Esophagus (tissue), 2 donors: ENCODE results near the gene PLA2G2A. TPM values are rescaled to one million over a fixed set of nuclear protein-coding genes. Genes with fewer than 3 reads are reported as not detected.
"Not testable (repeated sequence)": the region's sequence is repeated elsewhere in the genome, so short reads cannot be mapped to it uniquely, and the experiment has no call there.

Experiments used
- H3K27ac ChIP-seq, 2 donors: one replicate each; pipeline ENCODE4 v1.5.1; 2013; ENCODE audit warnings: low read depth in 2 of 2, mild to moderate bottlenecking in 2 of 2, inconsistent platforms in 1 of 2, low read length in 1 of 2, moderate library complexity in 1 of 2
- H3K27me3 ChIP-seq, 2 donors: one replicate each; pipeline ENCODE4 v1.6.1; 2013; ENCODE audit warnings: low read length in 2 of 2, control low read depth in 1 of 2, mild to moderate bottlenecking in 1 of 2; ENCODE audit not compliant: insufficient read depth in 2 of 2, control insufficient read depth in 1 of 2
- H3K36me3 ChIP-seq, 2 donors: one replicate each; pipeline ENCODE4 v1.6.1; 2013; ENCODE audit warnings: low read length in 1 of 2; ENCODE audit not compliant: control insufficient read depth in 2 of 2, insufficient read depth in 2 of 2
- H3K4me1 ChIP-seq, 2 donors: one replicate each; pipeline ENCODE4 v1.6.1; 2013; ENCODE audit warnings: low read length in 1 of 2; ENCODE audit not compliant: control insufficient read depth in 2 of 2, insufficient read depth in 2 of 2
- H3K4me3 ChIP-seq, 2 donors: one replicate each; pipeline ENCODE4 v1.5.1; 2013; ENCODE audit warnings: low read length in 2 of 2, mild to moderate bottlenecking in 2 of 2, low read depth in 1 of 2, moderate library complexity in 1 of 2
- H3K9me3 ChIP-seq, 2 donors: one replicate each; pipeline ENCODE4 v1.6.1; 2013; ENCODE audit warnings: mild to moderate bottlenecking in 2 of 2, low read depth in 1 of 2, low read length in 1 of 2, moderate library complexity in 1 of 2; ENCODE audit not compliant: control insufficient read depth in 2 of 2, insufficient read depth in 1 of 2
- WGBS, 2 donors: extraction: QIAGEN DNeasy Blood & Tissue Kit; methylation state at CpG; one replicate each; pipeline ENCODE4 v1.1.7; 2013; 5-methylcytosine and 5-hydroxymethylcytosine counted together
- polyA plus RNA-seq, 2 donors: library from polyadenylated mRNA; stranded (reverse); fragments of 200-250 nt; gene quantifications; one replicate each; pipeline ENCODE4 v1.2.3, GENCODE V29; 2013
- donor health status: healthy with polysubstance abuse.
- donor health status: Bipolar disorder and iron deficiency.

The PLA2G2A gene
- polyA plus RNA-seq, 2 donors, result 15.7 to 81.7 TPM

DNA sequence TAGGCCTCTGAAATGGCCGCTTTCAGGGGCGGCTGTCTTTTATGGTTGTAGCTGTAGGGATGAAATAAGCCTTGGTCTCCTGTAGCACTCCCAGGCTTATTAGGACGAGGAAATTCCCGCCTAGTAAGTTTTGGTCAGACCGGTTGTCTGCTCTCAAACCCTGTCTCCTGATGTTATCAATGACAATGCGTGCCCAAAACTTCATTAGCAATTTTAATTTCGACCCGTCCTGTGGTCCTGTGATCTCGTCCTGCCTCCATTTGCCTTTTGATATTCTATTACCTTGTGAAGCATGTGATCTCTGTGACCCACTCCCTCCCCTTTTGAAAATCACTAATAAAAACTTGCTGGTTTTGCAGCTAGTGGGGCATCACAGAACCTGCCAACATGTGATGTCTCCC lies 10.8 kb upstream of the PLA2G2A start:
- not testable (repeated sequence) for H3K27me3 ChIP-seq, H3K9me3 ChIP-seq, H3K4me1 ChIP-seq, H3K36me3 ChIP-seq, H3K27ac ChIP-seq, H3K4me3 ChIP-seq
- 49 to 55% methylated on average over 9 of the region's 9 CpGs for WGBS, 2 donors

DNA sequence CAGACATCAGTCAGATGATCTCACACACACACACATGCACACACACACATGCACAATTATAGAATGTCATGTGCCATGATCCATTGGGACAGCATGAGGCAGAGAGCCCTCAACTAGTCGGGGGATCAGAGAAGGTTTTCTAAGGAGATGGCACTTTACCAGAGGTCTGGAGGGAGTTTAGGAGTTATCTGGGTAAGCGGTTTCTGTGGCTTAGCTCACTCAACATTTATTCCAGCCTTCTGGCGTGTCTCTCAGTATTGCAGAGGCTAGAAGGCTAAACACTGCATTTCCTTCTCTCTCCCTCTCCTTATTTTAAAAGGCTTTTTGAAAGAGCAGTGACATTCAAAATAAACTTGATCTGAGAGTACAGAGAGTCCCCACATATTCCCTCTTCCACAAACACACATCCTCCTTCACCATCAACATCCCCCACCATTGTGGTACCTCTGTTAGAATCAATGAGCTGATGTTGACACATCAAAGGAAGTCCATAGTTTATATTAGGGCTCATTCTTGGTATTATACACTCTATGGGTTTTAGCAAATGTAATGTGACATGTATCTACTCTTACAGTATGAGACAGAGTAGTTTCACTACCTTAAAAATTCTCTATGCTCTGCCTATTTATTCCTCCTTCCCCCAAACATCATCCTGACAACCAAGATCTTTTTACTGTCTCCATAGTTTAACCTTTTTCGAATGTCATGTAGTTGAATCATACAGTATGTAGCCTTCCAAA lies 9.0 kb upstream of the PLA2G2A start:
- Histone ChIP-seq H3K4me3 (no peak overlapping the region), H3K4me1 (no peaks in the 10 kb centered on the region), H3K27ac (no peak overlapping the region), H3K9me3 (peaks cover 0 to 2% of the 10 kb centered on the region in 2 donors), H3K27me3 (no peaks in the 10 kb centered on the region), H3K36me3 (no peaks in the 10 kb centered on the region)
- WGBS, 2 donors, result 71 to 72% methylated on average over 4 of the region's 4 CpGs

GRCh38 chr1:19987719-19988118 lies 8.3 kb upstream of the PLA2G2A start:
- Histone ChIP-seq H3K9me3 (peaks cover 0 to 2% of the 10 kb centered on the region in 2 donors), H3K36me3 (no peaks in the 10 kb centered on the region), H3K27ac (no peak overlapping the region), H3K4me3 (no peak overlapping the region), H3K27me3 (no peaks in the 10 kb centered on the region), H3K4me1 (no peaks in the 10 kb centered on the region)
- 69 to 71% methylated on average over 2 of the region's 2 CpGs for WGBS, 2 donors

DNA sequence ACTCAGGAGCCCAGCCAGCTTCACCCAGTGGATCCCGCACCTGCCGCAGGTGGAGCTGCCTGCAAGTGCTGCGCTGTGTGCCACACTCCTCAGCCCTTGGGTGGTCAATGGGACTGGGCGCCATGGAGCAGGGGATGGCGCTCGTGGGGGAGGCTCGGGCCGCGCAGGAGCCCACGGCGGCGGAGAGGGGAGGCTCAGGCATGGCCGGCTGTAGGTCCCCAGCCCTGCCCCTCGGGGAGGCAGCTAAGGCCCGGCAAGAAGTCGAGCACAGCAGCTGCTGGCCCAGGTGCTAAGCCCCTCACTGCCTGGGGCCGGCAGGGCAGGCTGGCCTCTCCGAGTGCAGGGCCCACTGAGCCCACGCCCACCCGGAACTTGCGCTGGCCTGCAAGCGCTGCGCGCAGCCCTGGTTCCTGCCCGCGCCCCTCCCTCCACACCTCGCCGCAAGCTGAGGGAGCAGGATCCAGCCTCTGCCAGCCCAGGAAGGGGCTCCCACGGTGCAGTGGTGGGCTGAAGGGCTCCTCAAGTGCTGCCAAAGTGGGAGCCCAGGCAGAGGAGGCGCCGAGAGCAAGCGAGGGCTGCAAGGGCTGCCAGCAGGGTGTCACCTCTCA lies 5.1 kb upstream of the PLA2G2A start:
- not testable (repeated sequence) for H3K27me3 ChIP-seq, H3K4me3 ChIP-seq, H3K36me3 ChIP-seq, H3K4me1 ChIP-seq, H3K27ac ChIP-seq, H3K9me3 ChIP-seq
- WGBS, 2 donors, result 93 to 94% methylated on average over 32 of the region's 32 CpGs

DNA sequence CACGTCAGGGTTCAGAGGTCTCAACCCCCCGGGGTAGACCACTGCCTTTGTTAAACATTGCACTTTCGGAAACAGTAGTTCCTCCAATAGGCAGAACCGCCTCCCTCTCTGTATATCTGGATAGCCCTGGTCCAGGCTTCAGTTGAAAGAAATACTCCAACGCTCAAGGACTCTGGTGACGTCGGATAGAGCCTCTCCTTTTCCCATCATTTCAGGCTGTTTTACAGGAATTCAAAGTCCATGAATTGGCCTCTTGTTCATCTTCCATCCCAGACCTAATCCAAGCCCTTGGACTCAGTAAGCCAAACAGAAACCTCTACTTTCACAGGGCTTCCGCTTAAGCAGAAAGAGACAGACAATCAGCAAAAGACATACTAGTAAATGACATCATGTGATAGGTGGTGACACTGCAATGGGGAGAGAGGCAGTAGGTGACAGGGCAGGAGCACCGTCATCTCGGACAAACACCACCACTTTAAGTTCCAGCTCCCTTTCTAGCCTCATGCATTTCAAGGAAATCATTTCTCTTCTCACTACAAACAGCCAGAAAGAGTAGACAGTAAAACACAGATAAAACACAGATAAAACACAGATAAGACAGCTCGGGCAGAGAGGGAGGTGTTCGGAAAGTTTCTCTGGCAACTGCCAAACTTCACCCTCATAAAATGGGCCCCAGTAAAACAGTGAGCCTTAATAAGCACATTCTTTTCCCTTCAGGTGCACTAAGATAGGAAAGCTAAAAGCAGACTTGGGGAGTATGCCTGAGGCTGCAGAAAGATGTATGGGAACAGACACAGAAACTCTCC lies 2.3 kb upstream of the PLA2G2A start:
- 57 to 63% methylated on average over 12 of the region's 12 CpGs for WGBS, 2 donors
- Histone ChIP-seq H3K4me1 (no peaks in the 10 kb centered on the region), H3K36me3 (no peaks in the 10 kb centered on the region), H3K27me3 (no peaks in the 10 kb centered on the region), H3K27ac (no peak overlapping the region), H3K4me3 (no peak overlapping the region), H3K9me3 (peaks cover 0 to 2% of the 10 kb centered on the region in 2 donors)

GRCh38 chr1:19981170-19981506 lies 1.7 kb upstream of the PLA2G2A start:
- peaks cover 0 to 2% of the 10 kb centered on the region in 2 donors for H3K9me3 ChIP-seq
- no peaks in the 10 kb centered on the region for H3K27me3 ChIP-seq
- no peaks in the 10 kb centered on the region for H3K4me1 ChIP-seq
- H3K36me3 ChIP-seq, result no peaks in the 10 kb centered on the region
- 77 to 88% methylated on average over 1 of the region's 1 CpG for WGBS, 2 donors
- H3K4me3 ChIP-seq, result no peak overlapping the region
- no peak overlapping the region for H3K27ac ChIP-seq

DNA sequence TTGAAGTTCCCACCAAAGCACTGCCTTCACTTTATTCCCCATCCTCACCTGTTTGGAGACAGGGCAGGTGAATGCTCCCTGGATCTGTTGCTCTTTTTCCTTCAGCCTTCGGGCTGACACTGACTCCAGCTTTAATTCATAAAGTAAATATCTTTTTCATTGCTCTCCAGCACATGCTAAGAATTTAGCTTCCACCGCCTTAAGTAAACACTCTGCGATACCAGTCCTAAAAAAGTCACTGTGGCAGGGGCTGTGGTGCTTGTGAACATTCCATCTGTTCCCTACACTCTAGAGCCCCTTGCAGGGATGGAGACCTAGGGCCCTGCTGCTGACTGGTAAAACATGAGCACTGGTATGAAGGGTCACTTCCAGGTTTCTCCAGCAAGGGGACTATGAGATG lies 896 bp upstream of the PLA2G2A start:
- Histone ChIP-seq H3K9me3 (peaks cover 0 to 2% of the 10 kb centered on the region in 2 donors), H3K27me3 (no peaks in the 10 kb centered on the region), H3K27ac (no peak overlapping the region), H3K4me1 (no peaks in the 10 kb centered on the region), H3K36me3 (no peaks in the 10 kb centered on the region), H3K4me3 (no peak overlapping the region)
- WGBS, 2 donors, result 41 to 46% methylated on average over 3 of the region's 3 CpGs

- 87 to 92% methylated on average over 9 of the region's 9 CpGs for WGBS, 2 donors
- H3K9me3 ChIP-seq, result no peaks in the 10 kb centered on the region
- no peaks in the 10 kb centered on the region for H3K27me3 ChIP-seq
- H3K4me1 ChIP-seq, result no peaks in the 10 kb centered on the region
- no peak overlapping the region for H3K27ac ChIP-seq
- H3K4me3 ChIP-seq, result no peak overlapping the region
- H3K36me3 ChIP-seq, result no peaks in the 10 kb centered on the region
Measured at GRCh38 chr1:19978143-19978542, 1.3 kb downstream of the PLA2G2A start.

DNA sequence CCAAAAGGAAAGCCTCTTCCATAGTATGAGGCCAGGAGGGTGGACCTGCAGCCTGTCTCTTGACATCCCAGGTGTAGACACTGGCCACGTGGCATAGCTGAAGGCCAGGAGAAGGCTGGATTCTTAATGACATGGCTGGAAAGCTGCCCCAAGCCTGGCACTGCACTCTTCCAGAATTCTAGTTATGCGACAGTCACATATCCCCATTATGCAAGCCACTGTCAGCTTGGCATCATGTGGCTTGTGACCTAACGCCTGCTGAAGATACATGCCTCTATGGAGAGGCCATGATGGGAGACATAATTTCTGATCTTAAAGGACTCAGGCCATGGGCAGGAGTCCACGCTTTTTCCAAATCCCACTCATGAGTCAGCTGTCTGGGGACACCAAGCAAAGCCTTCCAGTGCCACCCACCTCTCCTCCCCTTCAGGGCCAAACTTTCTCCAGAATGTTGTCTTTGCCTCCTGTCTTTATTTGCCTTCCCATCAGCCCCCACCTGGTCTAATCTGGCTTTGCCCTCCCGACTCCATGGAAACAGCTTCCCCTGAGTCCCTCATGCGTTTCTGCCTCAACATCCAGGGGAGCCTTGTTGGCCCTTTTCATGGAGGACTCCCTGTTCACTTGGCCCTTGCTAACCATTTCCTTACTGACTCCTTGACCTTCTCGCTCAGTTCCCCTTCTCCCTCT lies 3.0 kb downstream of the PLA2G2A start:
- Histone ChIP-seq H3K4me3 (no peak overlapping the region), H3K27me3 (no peaks in the 10 kb centered on the region), H3K27ac (no peak overlapping the region), H3K4me1 (no peaks in the 10 kb centered on the region), H3K36me3 (no peaks in the 10 kb centered on the region), H3K9me3 (no peaks in the 10 kb centered on the region)
- WGBS, 2 donors, result 79 to 86% methylated on average over 7 of the region's 7 CpGs
